A549 (cell line): ENCODE data around the gene ORM1. TPM values are rescaled to one million over a fixed set of nuclear protein-coding genes. Genes with fewer than 3 reads are reported as not detected.

Source experiments
- ATAC-seq, 2 experiments: fragments of 200-7000 bp in 1 of 2; fragments of >200 bp in 1 of 2; cut with Nextera tagmentation in 1 of 2; cut with Tn5 transposase in 1 of 2; 3 replicates each; pipeline versions ENCODE4 v1.8.0 to v1.9.1; 2018 to 2020; ENCODE audit warnings: mild to moderate bottlenecking in 1 of 2, moderate library complexity in 1 of 2
- CTCF ChIA-PET: fragments of 300-600 bp; sonication (Branson Sonifier 250); formaldehyde crosslinking; extraction: SDS; loops from one replicate; lab custom pipeline; 2021; ENCODE audit warnings: antibody characterized with exemption, inconsistent platforms; lab: Yijun Ruan, JAX
- POLR2A ChIA-PET: fragments of 350-600 bp; formaldehyde crosslinking; extraction: SDS; loops from one replicate; lab custom pipeline; 2021; ENCODE audit warnings: antibody characterized with exemption, inconsistent platforms; lab: Yijun Ruan, JAX
- DNase-seq, 2 experiments: peaks; one replicate each; pipeline versions ENCODE4 v3.0.0 to v3.0.0-alpha.2; 2011 to 2016; ENCODE audit warnings: low read depth in 1 of 2, low spot score in 1 of 2
- FAIRE-seq: peaks from 2 replicates; lab custom pipeline; 2011; peaks lifted over from hg19 to GRCh38; lab: Jason Lieb, UNC
- H3K27ac ChIP-seq, 2 experiments: fragments of >200 bp; sonication (Bioruptor Twin); formaldehyde crosslinking; 3 replicates each; pipeline ENCODE4 v1.5.1; 2016 to 2017
- H3K4me1 ChIP-seq: fragments of >200 bp; sonication (Bioruptor Twin); formaldehyde crosslinking; 3 replicates; pipeline ENCODE4 v1.6.1; 2016
- H3K4me2 ChIP-seq: fragments of >200 bp; sonication (Bioruptor Twin); formaldehyde crosslinking; 3 replicates; pipeline ENCODE4 v1.6.1; 2016
- H3K4me3 ChIP-seq: fragments of >200 bp; sonication (Bioruptor Twin); formaldehyde crosslinking; 3 replicates; pipeline ENCODE4 v1.5.1; 2016
- H3K9me3 ChIP-seq: fragments of >200 bp; sonication (Bioruptor Twin); formaldehyde crosslinking; 3 replicates; pipeline ENCODE4 v1.6.1; 2016
- BHLHE40 ChIP-seq: IDR thresholded peaks from 2 replicates; pipeline ENCODE4 v1.6.1; 2012; ENCODE audit warnings: low read depth, low read length, inconsistent platforms
- CHD4 ChIP-seq: fragments of 200-600 bp; sonication (generic); IDR thresholded peaks from 2 replicates; pipeline ENCODE4 v1.6.1; 2016; ENCODE audit warnings: antibody characterized with exemption, mild to moderate bottlenecking, borderline replicate concordance
- CTCF ChIP-seq: fragments of >200 bp; sonication (Bioruptor Twin); formaldehyde crosslinking; IDR thresholded peaks from 3 replicates; pipeline ENCODE4 v1.5.1; 2016
- ESRRA ChIP-seq: fragments of 150-350 bp; IDR thresholded peaks from 2 replicates; pipeline ENCODE4 v1.6.1; 2014; ENCODE audit warnings: mild to moderate bottlenecking, low read length, borderline replicate concordance
- FOSL2 ChIP-seq, 2 experiments: fragments of 450-650 bp in 1 of 2; fragments of >200 bp in 1 of 2; sonication (Bioruptor Twin) in 1 of 2; formaldehyde crosslinking; IDR thresholded peaks; 2 replicates each; pipeline versions ENCODE4 v1.5.0 to v1.6.1; 2016 to 2020; ENCODE audit warnings: mild to moderate bottlenecking in 1 of 2, moderate library complexity in 1 of 2
- GATA3 ChIP-seq: IDR thresholded peaks from 2 replicates; pipeline ENCODE4 v1.6.1; 2012; ENCODE audit warnings: borderline replicate concordance
- HDAC2 ChIP-seq: fragments of 200-600 bp; sonication (generic); IDR thresholded peaks from 2 replicates; pipeline ENCODE4 v1.6.1; 2016
- HEYL ChIP-seq: fragments of 250-450 bp; sonication (Bioruptor Pico); IDR thresholded peaks from 2 replicates; pipeline ENCODE4 v1.8.0; 2021; ENCODE audit warnings: mild to moderate bottlenecking, moderate library complexity
- HOXA7 ChIP-seq: fragments of 250-450 bp; sonication (Bioruptor Pico); IDR thresholded peaks from 2 replicates; pipeline ENCODE4 v1.5.0; 2020; ENCODE audit warnings: mild to moderate bottlenecking, moderate library complexity
- JUN ChIP-seq, 2 experiments: fragments of >200 bp; sonication (Bioruptor Twin); formaldehyde crosslinking; IDR thresholded peaks; 2 replicates in 1 of 2; 3 replicates in 1 of 2; pipeline ENCODE4 v1.6.1; 2016 to 2017
- MAFK ChIP-seq: fragments of 450-650 bp; IDR thresholded peaks from 2 replicates; pipeline ENCODE4 v1.6.1; 2014; ENCODE audit not compliant: partially characterized antibody
- NFE2L2 ChIP-seq: fragments of 150-350 bp; conservative IDR thresholded peaks from 2 replicates; pipeline ENCODE4 v1.6.1; 2014; ENCODE audit warnings: low read length
- NPAS2 ChIP-seq: fragments of 250-450 bp; sonication (Bioruptor Pico); IDR thresholded peaks from 2 replicates; pipeline ENCODE4 v1.8.0; 2022; ENCODE audit warnings: mild to moderate bottlenecking, moderate library complexity, borderline replicate concordance
- PBX3 ChIP-seq: IDR thresholded peaks from 2 replicates; pipeline ENCODE4 v1.6.1; 2012
- PHF8 ChIP-seq: fragments of 200-600 bp; sonication (generic); IDR thresholded peaks from 2 replicates; pipeline ENCODE4 v1.6.1; 2016; ENCODE audit warnings: low read depth, mild to moderate bottlenecking, antibody characterized with exemption, moderate library complexity, borderline replicate concordance
- RARB ChIP-seq: fragments of 250-450 bp; sonication (Bioruptor Pico); IDR thresholded peaks from 2 replicates; pipeline ENCODE4 v1.8.0; 2021; ENCODE audit warnings: mild to moderate bottlenecking, moderate library complexity
- SMC3 ChIP-seq: fragments of >200 bp; sonication (Bioruptor Twin); formaldehyde crosslinking; IDR thresholded peaks from 3 replicates; pipeline ENCODE4 v1.6.1; 2018; ENCODE audit warnings: inconsistent platforms
- ZNF302 ChIP-seq: fragments of 250-450 bp; sonication (Bioruptor Pico); IDR thresholded peaks from 2 replicates; pipeline ENCODE4 v1.9.0; 2021; ENCODE audit warnings: inconsistent platforms, mild to moderate bottlenecking, moderate library complexity
- ZSCAN20 ChIP-seq: fragments of 250-450 bp; sonication (Bioruptor Pico); IDR thresholded peaks from 2 replicates; pipeline ENCODE4 v1.8.0; 2022; ENCODE audit warnings: mild to moderate bottlenecking, moderate library complexity
- WGBS: methylation state at CpG from one replicate; pipeline ENCODE4 v1.1.6; 2017; ENCODE audit errors: missing lambda C conversion rate; 5-methylcytosine and 5-hydroxymethylcytosine counted together
- polyA plus RNA-seq, 4 experiments: library from polyadenylated mRNA; depleted of rRNA in 3 of 4; stranded (reverse); fragments of >200 nt; fragmentation: RNase III in 1 of 4; extraction: RNeasy Plus Mini Kit Qiagen cat#74134 plus additional on column Dnase treatment in 1 of 4; gene quantifications; 2 replicates in 3 of 4; 3 replicates in 1 of 4; pipeline ENCODE4 v1.2.3, GENCODE V29; 2011 to 2017

ORM1 gene
- polyA plus RNA-seq, 2 of the 4 experiments (the other 2 are of a cell fraction): 0.12 to 0.19 TPM

GRCh38 chr9:114276908-114277821 lies 45.7 kb upstream of the ORM1 start:
- TF ChIP-seq PBX3 (no peak), PHF8 (no peak), MAFK (peak; percentile 22), HEYL (CRISPR knock-in tag) (no peak), SMC3 (no peak), FOSL2 (IDR thresholded peaks at IDR 0.05) (no peak), FOSL2 (CRISPR knock-in tag; IDR thresholded peaks at IDR 0.05) (peak; percentile 43), HOXA7 (CRISPR knock-in tag) (no peak)
- FAIRE-seq: no peak

DNA sequence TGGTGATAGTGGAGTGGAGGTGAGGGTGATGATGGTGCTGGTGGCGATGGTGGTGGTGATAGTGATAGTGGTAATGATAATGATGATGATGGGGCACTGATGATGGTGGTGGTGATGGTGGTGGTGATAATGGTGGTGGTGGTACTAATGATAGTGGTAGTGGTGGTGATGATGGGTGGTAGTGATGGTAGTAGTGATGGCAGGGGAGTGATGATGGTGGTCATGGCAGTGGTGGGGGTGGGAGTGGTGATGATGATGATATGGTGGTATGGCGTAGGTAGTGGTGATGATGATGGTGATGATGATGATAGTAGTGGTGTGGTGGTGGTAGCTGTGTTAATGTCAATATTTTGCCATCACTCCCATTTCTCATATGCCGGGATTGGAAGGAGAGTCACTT lies 44.5 kb upstream of the ORM1 start:
- no peak overlapping the region for H3K4me3 ChIP-seq
- no peak for FAIRE-seq
- peaks cover 67% of the 10 kb centered on the region for H3K4me1 ChIP-seq
- ATAC-seq: 0 out of 6 replicates have a peak, but pooled peaks of 1 of the 2 experiments have one; percentile 2
- POLR2A ChIA-PET: no interaction called here
- no peak for DNase-seq
- WGBS: 66% methylated on average over 3 of the region's 3 CpGs
- no peaks in the 10 kb centered on the region for H3K9me3 ChIP-seq
- TF ChIP-seq GATA3 (no peak), ZNF302 (CRISPR knock-in tag) (no peak), CTCF (no peak), BHLHE40 (no peak), JUN (IDR thresholded peaks at IDR 0.05) (no peak), ZSCAN20 (CRISPR knock-in tag) (no peak), RARB (no peak), CHD4 (no peak), NFE2L2 (no peak), MAFK (no peak), ESRRA (no peak), HDAC2 (no peak), NPAS2 (CRISPR knock-in tag) (no peak)
- CTCF ChIA-PET: interaction anchor here (0.8 to 5.1 kb wide), 4 partner anchors 10 to 170 kb away, joined by 3 to 47 read pairs (median 4); no protein-coding TSS in a partner anchor
- peak overlapping the region; percentile 64 for H3K4me2 ChIP-seq
- H3K27ac ChIP-seq: peak overlapping the region; percentile 86 to 94

More at GRCh38 chr9:114276908-114277821, 45.7 kb upstream of the ORM1 start:
- Histone ChIP-seq H3K9me3 (no peaks in the 10 kb centered on the region), H3K4me1 (peaks cover 55% of the 10 kb centered on the region), H3K4me2 (peak overlapping the region; percentile 13; the same call in 1 of the 3 replicates), H3K4me3 (no peak overlapping the region), H3K27ac (peak overlapping the region; percentile 86 to 94)
- ATAC-seq (no peak), DNase-seq (no peak)
- WGBS: 87% methylated on average over 17 of the region's 18 CpGs
- ChIA-PET POLR2A (no interaction called here), CTCF (interaction anchor here (1.4 to 7.2 kb wide), 5 partner anchors 14 to 194 kb away, joined by 3 to 47 read pairs (median 6); no protein-coding TSS in a partner anchor)
